ENCODE data around the gene SH2D3C.

DNA sequence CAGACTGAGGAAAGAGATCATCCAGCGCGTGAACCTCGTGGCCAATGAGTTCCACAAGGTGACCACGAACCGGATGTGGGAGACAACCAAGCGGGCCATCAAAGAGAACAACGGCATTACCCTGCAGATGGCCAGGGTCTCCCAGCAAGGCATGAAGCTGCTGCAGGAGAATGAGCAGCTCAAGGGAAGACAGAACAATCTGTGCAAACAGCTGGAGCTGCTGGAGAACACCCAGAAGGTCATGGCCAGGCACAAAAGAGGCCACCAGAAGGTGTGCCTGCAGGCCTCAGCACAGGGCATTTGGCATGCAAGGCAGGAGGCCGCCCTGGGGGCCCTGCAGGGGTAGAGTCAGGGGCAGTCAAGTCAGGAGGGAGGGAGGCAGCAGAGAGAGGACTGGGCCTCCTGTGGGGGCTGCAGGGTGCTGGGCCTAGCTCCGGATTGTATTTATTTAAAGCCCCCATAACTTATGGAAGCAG is 67.2 kb downstream of the SH2D3C start:
- TF ChIP-seq, protein P1, sequence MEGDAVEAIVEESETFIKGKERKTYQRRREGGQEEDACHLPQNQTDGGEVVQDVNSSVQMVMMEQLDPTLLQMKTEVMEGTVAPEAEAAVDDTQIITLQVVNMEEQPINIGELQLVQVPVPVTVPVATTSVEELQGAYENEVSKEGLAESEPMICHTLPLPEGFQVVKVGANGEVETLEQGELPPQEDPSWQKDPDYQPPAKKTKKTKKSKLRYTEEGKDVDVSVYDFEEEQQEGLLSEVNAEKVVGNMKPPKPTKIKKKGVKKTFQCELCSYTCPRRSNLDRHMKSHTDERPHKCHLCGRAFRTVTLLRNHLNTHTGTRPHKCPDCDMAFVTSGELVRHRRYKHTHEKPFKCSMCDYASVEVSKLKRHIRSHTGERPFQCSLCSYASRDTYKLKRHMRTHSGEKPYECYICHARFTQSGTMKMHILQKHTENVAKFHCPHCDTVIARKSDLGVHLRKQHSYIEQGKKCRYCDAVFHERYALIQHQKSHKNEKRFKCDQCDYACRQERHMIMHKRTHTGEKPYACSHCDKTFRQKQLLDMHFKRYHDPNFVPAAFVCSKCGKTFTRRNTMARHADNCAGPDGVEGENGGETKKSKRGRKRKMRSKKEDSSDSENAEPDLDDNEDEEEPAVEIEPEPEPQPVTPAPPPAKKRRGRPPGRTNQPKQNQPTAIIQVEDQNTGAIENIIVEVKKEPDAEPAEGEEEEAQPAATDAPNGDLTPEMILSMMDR (IDR thresholded peaks at IDR 0.05; ENCODE audit: insufficient read depth, low read depth, low read length) = no peak
- TF ChIP-seq EZH2 (IDR thresholded peaks at IDR 0.05; ENCODE audit: insufficient read depth, low read length) = no peak

All from astrocyte (in vitro differentiated cells and primary cell).